Effector memory CD4-positive, alpha-beta T cell (primary cell): ENCODE measurements around the gene PTPRM.

Experiments
- DNase-seq, 3 donors: peaks; one replicate each; pipeline ENCODE4 v3.0.0-alpha.2; 2020
- H3K27ac ChIP-seq: 2 replicates; pipeline ENCODE4 v1.7.0; 2013; ENCODE audit warnings: mild to moderate bottlenecking, low read length, moderate library complexity; ENCODE audit not compliant: insufficient read depth, poor library complexity, severe bottlenecking
- H3K27me3 ChIP-seq: replicated peaks from 2 replicates; pipeline ENCODE4 v1.7.0; 2013; ENCODE audit warnings: mild to moderate bottlenecking, low read length; ENCODE audit not compliant: insufficient read depth, control insufficient read depth, poor library complexity, severe bottlenecking
- H3K36me3 ChIP-seq: 2 replicates; pipeline ENCODE4 v1.7.0; 2013; ENCODE audit warnings: mild to moderate bottlenecking, low read length, moderate library complexity; ENCODE audit not compliant: control insufficient read depth, insufficient read depth
- H3K4me1 ChIP-seq: 2 replicates; pipeline ENCODE4 v1.7.0; 2013; ENCODE audit warnings: low read length, mild to moderate bottlenecking; ENCODE audit not compliant: control insufficient read depth, insufficient read depth, poor library complexity, severe bottlenecking
- H3K4me3 ChIP-seq: 2 replicates; pipeline ENCODE4 v1.7.0; 2013; ENCODE audit warnings: low read length, low read depth, mild to moderate bottlenecking; ENCODE audit not compliant: insufficient read depth, poor library complexity, severe bottlenecking
- H3K9me3 ChIP-seq: 2 replicates; pipeline ENCODE4 v1.7.0; 2013; ENCODE audit warnings: mild to moderate bottlenecking, low read length, moderate library complexity; ENCODE audit not compliant: control insufficient read depth

The PTPRM gene

DNA sequence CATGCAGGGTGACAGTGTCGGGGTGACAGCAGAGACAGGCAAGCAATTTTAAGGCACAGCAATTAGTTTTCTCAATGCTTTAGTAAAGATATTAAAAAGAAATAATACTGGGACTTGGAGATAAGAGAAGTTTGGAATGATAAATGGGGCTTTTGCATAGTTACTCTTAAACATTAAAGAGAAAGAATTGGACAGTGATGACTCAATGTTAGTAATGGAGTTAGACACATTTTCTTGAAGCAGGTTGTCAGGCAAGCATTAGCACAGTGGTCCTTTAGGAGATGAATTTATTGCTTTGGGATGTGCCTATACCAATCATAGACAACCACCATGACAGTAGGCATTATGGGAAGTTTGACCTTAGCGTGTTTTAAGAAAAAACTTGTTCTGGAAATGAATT lies 813.8 kb downstream of the PTPRM start:
- no peak overlapping the region for H3K27ac ChIP-seq
- DNase-seq, result no peak
- no peaks in the 10 kb centered on the region for H3K4me1 ChIP-seq
- no peaks in the 10 kb centered on the region for H3K27me3 ChIP-seq
- H3K36me3 ChIP-seq, result no peaks in the 10 kb centered on the region
- H3K9me3 ChIP-seq, result no peaks in the 10 kb centered on the region
- no peak overlapping the region for H3K4me3 ChIP-seq

- no peaks in the 10 kb centered on the region for H3K27me3 ChIP-seq
- no peaks in the 10 kb centered on the region for H3K36me3 ChIP-seq
- H3K27ac ChIP-seq, result no peak overlapping the region
- H3K9me3 ChIP-seq, result no peaks in the 10 kb centered on the region
- H3K4me1 ChIP-seq, result no peaks in the 10 kb centered on the region
- no peak overlapping the region for H3K4me3 ChIP-seq
- no peak for DNase-seq
Observed at GRCh38 chr18:8381821-8382459, 814.8 kb downstream of the PTPRM start.

DNA sequence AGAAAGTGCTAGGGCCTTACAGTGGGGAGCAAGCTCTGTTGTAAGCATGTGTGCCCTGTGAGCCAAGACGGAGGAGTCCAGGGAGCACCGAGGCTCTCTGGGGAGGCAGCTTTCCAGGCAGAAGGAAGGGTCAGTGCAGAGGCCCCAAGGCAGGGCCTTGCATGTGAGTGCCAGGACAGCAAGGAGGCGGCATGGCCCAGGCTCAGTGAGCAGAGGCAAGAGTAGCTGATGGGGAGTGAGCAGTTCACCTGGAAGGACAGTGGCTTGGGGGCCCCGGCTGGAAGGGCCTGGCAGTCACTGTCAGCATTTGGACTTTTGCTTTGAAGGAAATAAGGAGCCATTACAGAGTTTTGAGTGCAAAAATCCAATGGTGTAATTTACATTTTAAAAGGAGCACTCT lies 818.3 kb downstream of the PTPRM start:
- no peaks in the 10 kb centered on the region for H3K4me1 ChIP-seq
- no peaks in the 10 kb centered on the region for H3K27me3 ChIP-seq
- DNase-seq, result no peak
- no peaks in the 10 kb centered on the region for H3K9me3 ChIP-seq
- no peaks in the 10 kb centered on the region for H3K36me3 ChIP-seq
- H3K27ac ChIP-seq, result no peak overlapping the region
- H3K4me3 ChIP-seq, result no peak overlapping the region

GRCh38 chr18:8386669-8387380 lies 819.7 kb downstream of the PTPRM start:
- no peak overlapping the region for H3K4me3 ChIP-seq
- H3K36me3 ChIP-seq, result no peaks in the 10 kb centered on the region
- H3K4me1 ChIP-seq, result no peaks in the 10 kb centered on the region
- DNase-seq, result no peak
- no peaks in the 10 kb centered on the region for H3K9me3 ChIP-seq
- H3K27me3 ChIP-seq, result no peaks in the 10 kb centered on the region
- H3K27ac ChIP-seq, result no peak overlapping the region

DNA sequence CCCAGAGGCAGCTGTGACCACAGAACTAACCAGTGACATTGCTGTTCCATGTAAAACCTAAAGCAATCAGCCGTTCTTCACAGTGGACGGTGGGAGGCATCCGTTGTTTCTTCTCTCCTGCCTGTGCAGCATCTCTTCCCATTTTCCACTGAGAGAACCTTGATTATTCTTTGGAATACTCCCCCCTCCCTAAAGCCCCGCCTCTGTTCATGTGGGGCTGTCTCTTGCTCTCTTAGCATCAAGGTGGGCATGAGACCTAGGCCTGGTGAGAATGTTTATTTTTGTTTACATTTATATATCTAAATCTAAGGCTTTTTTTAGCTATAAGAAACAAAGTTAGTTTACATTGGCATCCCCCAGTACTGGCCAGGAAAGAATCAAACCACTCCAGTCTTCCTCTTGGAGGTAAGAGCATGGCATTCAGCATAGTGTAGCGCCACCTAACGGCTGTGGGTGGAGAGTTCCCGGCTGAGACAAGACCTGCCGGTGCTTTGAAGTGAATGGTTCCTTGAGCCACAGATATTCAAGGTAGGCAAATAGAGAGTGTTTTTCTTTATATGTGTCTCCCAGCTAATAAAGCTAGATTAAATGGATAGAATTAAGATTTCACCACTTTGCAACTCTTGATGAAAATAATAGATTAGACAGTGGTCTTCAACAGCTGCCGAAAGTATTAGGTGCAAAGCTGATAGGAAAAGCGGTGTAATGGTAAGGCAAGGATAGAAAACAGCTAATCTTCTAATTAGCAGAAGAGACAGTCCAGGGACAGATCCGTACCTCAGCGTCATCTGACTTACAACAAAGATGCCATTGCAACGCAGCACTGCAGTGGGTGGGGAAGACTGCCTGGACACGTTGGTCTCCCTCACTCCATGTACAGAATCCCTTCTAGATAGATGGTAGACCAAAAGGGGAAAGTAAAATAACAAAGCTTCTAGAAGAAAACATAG lies 822.5 kb downstream of the PTPRM start:
- DNase-seq, result no peak
- H3K36me3 ChIP-seq, result no peaks in the 10 kb centered on the region
- H3K9me3 ChIP-seq, result no peaks in the 10 kb centered on the region
- H3K4me3 ChIP-seq, result no peak overlapping the region
- H3K27me3 ChIP-seq, result no peaks in the 10 kb centered on the region
- H3K27ac ChIP-seq, result no peak overlapping the region
- no peaks in the 10 kb centered on the region for H3K4me1 ChIP-seq

- no peak overlapping the region for H3K27ac ChIP-seq
- no peak overlapping the region for H3K4me3 ChIP-seq
- no peaks in the 10 kb centered on the region for H3K27me3 ChIP-seq
- no peak for DNase-seq
- no peaks in the 10 kb centered on the region for H3K4me1 ChIP-seq
- no peaks in the 10 kb centered on the region for H3K9me3 ChIP-seq
- no peaks in the 10 kb centered on the region for H3K36me3 ChIP-seq
Observed at GRCh38 chr18:8391068-8391467, 824.0 kb downstream of the PTPRM start.

GRCh38 chr18:8396254-8396653 lies 829.1 kb downstream of the PTPRM start:
- DNase-seq, result no peak

GRCh38 chr18:8397034-8397433 lies 829.9 kb downstream of the PTPRM start:
- Histone ChIP-seq H3K4me3 (no peak overlapping the region), H3K36me3 (no peaks in the 10 kb centered on the region), H3K4me1 (no peaks in the 10 kb centered on the region), H3K9me3 (no peaks in the 10 kb centered on the region), H3K27ac (no peak overlapping the region), H3K27me3 (no peaks in the 10 kb centered on the region)
- no peak for DNase-seq

More at GRCh38 chr18:8396254-8396653, 829.1 kb downstream of the PTPRM start:
- H3K4me3 ChIP-seq, result no peak overlapping the region
- no peaks in the 10 kb centered on the region for H3K4me1 ChIP-seq
- H3K27me3 ChIP-seq, result no peaks in the 10 kb centered on the region
- H3K9me3 ChIP-seq, result no peaks in the 10 kb centered on the region
- no peak overlapping the region for H3K27ac ChIP-seq
- no peaks in the 10 kb centered on the region for H3K36me3 ChIP-seq

- Histone ChIP-seq H3K9me3 (no peaks in the 10 kb centered on the region), H3K27ac (no peak overlapping the region), H3K4me1 (no peaks in the 10 kb centered on the region), H3K4me3 (no peak overlapping the region), H3K36me3 (no peaks in the 10 kb centered on the region), H3K27me3 (no peaks in the 10 kb centered on the region)
- DNase-seq, result no peak
Observed at GRCh38 chr18:8399138-8399537, 832.0 kb downstream of the PTPRM start.
